NOMO-1 (cell line): ENCODE data around the gene HDAC4.

ENCODE experiments used
- DNase-seq, 2 experiments: peaks; one replicate each; lab custom pipeline; 2025; ENCODE audit not compliant: unreplicated experiment in 2 of 2; lab: John Stamatoyannopoulos, UW

HDAC4 gene

DNA sequence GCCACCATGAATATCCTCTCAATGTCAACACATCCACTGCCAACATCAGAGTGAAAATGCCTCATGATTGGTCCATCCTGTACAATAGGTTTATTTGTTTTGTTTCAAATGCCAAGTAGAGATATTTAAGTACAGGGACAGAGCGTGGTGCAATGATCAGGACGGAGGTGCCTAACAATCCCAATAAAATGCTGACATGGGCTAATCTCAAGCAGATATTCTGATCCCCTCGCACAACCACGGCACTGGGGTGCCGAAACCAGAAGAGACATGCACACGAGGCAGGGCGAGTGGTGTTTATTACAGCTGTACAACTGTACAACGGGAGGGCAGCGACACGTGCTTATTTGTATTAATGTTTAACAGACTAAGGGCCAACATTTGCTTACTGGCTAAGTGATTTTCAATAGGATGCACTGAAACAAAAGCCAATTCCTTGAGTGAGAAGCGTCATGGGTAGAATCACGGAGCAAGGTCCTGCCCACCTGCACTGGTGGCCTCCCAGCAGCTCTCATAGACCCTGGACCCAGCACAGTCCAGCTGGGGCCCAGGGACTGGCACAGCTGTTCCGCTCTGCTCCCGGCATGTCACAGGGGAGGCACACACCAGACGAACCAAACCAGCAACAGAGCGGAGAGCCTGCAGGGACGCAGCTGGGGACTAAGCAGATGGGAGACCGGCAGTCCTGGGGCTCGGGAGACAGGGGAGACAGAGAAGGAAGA lies 101.4 kb downstream of the HDAC4 start:
- no peak for DNase-seq

DNA sequence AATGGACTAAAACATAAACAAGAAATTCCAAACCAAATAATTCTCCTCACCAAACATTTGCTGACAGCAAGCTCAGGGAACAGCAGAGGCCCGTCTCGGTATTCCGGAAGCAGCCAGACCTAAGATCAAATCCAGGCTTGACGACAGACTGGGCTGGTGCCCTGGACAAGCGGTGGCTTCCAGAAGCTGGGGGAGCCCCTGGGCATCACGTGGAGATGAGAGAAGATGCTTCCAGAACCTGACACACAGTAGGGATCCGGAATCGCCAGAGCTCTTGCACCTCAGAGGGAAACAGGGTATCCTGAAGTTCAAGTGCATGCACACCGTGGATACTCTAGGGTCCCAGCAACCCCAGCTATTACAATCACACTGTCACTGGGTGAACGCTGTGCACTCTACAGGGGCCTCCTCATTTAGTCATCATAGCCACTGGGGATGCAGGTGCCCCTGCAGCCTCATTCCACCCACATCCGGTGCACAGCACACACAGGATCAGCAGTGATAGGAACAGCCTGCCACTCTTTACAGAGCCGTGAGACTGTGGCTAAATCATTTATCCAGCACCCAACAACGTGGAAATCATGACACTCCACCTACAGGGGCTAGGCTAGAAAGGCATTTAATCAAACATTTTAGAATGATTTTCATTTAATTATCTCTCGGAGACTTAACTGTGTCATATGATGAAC lies 102.6 kb downstream of the HDAC4 start:
- no peak for DNase-seq

DNA sequence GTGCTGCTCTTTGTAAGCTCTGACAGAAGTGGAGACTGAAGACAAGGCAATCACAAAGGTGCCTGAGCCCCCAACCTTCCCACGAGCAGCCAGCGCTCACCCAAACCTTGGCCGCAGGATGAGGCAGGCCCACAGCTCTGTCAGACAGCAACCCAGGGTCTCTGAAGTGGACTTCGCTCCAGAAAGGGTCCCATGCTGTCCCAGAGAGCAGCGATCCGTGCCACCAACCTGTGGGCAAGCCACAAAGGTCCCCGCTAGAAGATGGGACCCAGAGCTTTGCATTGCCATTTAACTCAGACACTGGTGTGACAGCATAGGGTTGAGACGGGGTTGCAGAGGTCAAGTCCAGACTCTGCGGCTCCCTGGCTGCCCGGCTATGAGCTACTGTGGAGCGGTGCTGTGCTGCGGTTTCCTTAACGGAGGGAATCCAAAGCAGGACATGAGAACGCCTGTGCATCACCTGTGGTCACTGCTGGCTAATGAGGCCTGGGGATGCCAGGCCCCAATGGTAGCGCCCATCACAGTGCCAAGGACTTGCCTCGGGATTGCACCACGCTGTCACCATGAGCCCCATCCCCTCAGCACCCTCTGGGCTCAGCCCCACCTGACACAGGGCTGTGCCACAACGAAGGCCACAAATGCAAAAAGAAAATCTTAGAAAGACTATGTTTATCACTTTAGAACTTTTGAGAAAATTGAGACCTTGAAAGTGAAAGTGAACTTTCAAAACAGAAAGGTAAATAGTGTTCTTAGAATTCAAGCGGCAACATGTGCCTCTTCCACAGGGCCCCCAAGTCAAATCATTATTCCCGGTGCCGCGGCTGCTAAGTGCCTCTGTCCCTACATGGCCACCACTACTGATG lies 103.4 kb downstream of the HDAC4 start:
- no peak for DNase-seq

DNA sequence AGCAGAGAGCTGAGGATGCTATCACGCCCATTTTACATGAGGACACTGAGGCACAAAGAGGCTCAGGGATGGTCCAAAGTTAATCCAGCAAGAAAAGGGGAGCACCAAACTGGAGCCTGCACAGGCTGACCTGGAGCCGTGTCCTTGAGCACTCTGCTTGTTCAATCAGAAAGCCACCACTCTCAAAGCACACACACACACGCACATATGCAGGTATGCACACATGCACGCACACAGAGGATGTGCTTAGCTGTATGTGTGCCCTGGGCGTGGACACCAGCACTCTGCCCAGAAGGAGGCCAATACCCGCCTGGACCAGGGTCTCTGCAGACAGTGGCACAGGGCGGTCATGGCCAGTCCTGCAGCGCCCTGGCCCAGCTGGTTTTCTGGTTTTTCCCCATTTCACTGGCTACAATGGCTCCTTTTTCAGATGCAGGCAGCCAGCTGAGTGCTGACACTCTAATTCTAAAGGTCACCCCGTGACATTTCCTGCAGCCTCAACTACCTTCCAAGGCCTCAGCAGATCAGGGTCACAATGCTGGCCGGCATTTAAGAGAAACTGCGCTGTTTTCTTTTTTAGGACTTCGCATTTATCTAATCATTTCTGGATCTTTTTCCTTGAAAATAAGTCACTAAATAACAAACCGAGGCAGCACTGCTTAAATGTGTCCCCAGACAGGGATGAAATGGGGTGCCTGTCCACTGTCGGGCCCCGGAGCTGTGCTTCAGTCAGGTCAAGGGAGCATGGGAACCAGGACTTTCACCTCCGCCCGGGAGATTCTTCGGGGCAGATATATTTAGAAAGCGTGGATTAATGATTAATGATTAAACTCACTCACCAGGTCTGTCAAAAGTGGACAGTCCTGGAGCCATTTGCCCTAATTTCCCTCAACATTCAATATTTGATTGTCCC lies 104.5 kb downstream of the HDAC4 start:
- no peak for DNase-seq

DNA sequence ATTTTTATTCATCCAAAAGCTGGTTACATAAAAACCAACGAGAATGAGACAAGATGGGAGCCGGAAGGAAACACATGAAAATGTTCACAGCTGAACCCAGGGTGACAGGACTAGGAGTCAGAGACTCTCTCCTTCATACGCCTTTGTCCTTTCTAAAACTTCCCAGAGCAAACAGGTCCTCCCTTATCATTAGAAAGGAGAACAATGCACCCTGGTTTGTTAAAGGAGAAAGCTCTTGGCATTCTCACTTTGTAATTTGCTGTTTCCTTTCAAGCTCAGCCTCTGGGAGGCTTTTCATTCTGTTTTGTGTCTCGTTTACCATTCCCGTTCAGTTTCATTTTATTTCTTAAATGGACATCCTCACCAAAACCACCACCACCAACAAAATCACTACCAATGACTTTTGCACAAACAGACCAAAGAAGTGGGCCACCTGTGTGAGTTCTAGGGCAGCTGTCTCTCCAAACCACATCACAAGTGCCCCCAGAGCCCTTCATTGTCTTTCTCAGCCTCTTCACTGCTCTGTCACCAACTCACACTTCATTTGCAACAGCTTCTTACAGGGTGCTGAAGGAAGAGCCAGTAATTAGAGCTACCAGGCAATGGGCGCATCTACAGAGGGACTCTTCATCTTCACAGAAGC lies 105.3 kb downstream of the HDAC4 start:
- DNase-seq = no peak

DNA sequence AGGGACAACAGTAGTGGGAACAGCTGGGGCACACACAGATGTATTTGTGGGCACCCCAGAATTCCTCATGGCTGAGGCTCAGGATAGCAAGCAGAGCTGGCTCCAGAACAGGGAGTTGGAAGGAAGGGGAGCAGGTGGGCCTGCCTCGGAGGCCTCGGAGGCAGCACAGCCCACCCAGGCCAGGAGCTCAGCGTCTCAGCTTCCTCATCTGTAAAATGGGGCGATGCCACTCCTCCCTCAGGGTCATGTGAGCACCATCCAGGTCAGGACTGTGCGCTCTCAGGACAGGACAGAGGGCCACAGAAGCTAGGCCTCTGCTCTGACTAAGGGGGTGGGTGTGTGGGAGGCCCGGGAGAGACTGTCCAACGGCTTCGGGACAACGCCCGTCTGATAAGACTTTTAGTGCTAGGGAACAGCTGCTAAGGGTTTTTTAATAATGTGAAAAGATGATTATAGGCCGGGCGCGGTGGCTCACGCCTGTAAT lies 106.2 kb downstream of the HDAC4 start:
- no peak for DNase-seq

DNA sequence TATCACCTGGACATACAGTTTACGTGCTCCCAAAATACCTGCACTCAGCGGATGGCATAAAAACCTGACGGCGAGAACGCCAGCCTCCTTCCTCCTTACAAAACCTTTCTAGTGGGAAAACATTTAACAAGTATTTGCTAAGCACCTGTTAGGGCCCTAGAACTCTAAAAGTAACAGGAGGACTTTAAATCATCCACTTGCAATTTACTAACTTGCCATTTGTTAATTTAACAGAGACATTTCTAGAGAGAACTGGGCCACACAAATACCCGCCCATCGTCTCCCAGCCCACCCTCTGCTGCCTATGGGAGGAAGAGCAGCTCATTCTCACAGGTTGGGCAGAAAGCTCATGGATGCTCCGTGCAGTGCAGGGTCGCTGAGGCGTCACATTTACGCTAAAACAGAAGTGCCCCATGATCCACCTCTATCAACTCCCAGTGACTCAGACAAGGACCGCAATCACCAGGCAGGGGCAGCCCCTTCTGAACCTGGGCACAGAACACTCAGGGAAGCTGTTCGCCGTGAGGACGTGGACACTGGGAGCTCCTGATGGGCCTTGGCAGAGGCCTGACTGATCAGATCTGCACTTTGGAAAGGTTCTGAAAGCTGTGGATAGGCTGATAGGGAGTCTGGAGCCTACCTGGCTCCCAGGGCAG lies 106.9 kb downstream of the HDAC4 start:
- DNase-seq = no peak

DNA sequence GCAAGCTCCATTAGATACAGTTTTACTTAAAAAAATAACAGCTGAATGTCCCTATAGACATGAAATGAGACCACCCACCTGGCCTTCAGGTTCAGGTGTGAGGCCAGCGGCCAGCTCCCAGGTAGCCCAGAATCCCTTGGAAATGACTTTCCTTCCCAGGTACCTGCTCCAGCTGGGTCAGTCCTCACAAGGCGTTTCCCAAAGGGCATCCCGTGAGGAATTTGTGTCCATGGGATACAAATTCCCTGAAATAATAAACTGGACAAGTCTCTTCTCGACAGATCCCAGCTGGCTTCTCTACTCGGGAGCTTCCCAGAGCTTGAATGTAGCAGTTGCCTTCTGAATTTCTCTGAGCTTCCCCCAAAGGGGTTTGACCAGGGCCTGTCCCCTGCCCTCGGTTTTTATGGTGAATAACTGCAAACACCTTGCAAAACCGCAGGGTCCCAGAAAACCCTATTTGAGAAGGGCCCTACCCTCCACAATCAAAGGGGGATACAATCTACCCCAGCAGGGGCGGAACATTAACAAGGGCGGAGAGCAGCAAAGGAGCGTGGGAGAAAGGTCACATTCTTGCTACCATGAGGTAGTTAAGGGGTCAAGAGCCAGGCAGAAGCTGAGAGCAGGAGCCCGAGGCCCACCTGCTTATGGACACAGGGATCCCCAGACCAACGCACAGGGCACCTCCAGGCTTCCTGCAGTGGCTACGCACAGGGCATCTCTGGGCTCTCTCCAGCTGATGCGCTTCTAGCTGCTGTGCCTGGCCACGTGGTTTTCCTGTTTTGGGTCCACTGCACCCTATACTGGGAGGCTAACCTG lies 107.7 kb downstream of the HDAC4 start:
- no peak for DNase-seq

DNA sequence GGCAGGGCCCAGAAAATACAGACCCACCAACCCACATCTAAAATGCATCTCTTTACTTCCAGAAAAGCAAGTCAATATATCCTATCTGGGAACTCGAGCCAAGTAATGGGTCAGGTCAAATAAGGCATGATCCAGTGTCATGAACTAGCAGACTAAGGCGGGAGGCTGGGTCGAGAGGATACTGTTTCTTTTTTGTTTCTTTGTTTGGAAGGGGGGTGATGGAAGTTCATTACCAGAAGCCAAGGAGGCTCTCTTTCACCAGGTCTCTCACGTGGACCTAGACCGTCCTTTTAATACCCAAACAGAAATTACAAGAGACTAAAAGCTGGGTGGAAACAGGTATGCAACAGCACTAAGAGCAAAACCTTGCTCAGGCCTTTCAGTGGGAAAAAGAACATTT lies 108.3 kb downstream of the HDAC4 start:
- no peak for DNase-seq

DNA sequence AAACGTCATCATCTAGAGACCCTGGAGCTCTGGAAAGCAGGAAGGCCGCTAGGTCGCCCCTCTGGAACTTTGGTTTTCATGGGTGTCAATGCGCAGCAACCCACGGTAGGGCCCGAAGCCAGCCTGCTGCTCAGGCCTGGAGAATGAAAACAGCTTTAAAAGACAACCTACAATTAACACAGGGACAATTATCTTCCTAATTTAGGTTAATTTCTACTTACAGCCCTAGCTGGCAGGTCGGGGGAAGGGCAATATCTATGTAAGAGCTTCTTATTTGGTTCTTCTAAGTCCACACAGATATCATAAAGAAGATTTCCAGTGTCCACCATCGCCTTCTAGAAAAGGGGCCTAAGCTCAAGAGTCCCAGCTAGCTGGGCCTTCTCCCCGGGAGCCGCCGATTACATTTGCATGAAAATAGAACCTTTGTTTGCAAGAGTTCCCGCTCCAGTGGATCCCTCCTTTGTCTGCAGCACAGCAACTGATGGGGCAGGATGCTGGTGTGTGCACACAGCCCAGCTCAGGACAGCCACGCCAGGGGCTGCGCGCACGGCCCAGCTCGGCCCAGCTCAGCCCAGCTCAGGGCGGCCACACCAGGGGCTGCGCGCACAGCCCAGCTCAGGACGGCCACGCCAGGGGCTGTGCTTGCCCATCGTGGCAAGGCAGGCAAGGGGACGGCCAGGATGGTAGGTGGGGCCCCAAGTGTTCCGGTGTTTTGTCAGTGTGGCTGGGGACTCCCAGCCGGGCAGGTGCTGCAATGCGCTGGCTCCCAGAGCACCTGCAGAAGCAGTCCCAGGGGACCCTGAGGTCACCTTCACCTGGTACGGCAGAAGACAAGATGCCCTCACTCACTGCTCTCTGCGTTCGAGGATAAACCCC lies 109.1 kb downstream of the HDAC4 start:
- DNase-seq = no peak

DNA sequence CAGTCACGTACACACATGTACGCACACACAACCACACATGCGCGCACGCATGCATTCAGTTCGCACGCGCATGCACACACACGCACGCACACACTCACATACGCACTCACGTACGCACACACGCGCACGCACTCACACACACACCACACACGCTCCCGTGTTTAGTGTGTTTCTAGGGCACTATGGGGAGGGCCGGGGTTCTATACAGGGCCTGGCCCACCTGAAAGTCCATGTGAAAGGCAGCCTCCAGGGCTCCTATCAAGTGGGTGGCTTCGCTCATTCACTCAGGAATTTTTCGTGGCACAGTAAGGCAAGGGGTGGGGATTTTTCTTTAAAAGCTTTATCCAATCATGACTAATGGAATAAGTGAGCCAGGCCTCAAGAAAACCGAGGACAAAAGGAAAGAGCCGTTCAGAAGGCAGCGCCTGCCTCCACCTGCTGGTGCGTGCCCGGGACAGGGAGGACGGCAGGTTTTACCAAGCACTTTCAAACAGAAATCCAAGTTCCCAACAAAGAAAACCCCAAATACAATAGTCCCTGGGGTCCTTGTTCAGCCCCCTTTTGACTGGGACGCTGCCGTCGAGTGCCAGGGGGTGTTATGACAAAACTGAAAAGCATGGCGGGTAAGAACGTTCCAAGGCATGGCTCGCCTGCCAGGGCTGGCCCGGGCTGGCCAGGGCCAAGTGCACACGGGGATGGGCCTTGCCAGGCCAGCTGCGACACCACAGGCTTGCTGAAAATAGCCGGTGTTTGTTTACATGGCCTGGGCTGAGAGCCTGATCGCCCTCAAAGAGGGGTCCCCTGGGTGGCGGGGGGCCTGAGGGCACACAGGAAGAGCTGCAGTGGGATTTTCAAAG lies 110.0 kb downstream of the HDAC4 start:
- no peak for DNase-seq

DNA sequence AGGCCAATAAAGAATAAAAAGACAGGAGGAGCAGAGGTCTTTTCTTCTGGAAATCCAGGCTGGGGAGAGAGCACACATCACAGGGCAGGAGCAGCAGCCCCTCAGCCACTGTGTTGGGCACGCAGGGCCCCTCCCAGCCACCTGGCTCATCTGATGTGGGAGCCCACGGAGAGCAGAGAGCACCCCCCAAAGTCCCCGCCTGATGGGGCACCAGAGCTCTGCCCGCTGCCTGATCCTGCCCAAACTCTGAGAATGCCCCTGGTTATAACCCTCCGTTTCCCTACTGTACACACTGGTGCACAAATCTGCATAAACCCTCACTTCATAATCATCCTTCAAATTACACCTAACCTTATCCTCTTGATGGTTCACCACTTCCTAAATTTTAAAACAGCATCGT lies 111.3 kb downstream of the HDAC4 start:
- no peak for DNase-seq

DNA sequence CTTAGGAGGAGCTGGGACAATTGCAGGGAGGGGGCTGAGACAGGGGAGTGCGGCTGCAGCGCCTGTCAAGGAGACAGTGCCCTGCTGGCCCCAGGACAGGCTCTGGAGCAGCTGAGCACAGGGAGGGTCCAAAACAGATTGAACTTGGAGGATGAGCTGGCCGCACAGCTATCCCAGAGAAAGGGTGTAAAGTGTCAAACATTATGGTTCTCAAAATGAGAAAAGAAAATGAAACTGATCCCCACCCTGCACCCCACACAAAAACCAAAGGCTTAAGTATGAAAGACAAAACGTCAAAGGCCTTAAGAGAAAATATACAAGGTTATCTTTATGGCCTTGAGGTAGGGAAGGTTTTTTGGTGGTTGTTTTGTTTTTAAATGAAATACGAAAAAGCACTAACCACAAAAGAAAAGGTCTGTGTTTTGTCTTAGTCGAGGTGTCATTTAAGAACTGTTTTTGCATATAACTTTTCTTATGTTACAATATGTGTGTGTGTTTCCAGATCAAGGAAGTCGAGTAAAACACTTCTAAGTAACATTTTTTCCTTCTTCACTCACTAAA lies 111.8 kb downstream of the HDAC4 start:
- no peak for DNase-seq

DNA sequence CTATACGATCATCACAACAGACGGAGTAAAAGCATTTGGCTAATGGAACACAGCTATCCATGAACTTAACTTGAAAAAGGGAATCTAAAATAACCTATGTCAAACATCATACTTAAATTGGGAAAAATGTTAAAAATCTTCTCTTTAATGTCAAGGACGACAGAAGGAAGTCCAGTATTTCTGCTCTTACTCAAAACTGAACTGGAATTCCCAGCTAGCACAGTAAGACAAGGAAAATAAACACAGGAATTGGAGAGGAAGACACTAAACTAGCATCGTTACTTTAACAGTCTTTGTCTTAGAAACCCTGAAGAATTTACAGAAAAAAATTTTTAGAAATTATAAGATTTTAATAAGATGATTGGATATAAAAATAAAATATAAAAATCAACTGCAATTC lies 112.6 kb downstream of the HDAC4 start:
- DNase-seq = no peak

DNA sequence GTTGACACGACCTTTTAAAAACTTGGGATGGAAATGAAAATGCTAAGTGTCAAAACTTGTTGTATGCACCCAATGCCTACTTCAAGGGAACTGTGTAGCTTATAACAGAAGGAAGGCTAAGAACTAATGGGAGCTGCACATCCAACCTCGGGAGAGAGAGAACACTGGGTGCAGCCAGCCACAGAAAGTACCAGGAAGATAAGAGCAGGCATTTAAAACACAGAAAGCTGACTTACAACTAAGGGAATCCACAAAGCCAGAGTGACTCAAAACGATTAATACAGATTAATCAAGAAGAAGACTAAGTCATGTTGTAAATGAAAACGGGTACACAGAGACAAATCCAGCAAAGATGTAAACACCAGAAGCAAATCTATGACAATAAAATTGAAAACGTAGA lies 113.4 kb downstream of the HDAC4 start:
- no peak for DNase-seq

DNA sequence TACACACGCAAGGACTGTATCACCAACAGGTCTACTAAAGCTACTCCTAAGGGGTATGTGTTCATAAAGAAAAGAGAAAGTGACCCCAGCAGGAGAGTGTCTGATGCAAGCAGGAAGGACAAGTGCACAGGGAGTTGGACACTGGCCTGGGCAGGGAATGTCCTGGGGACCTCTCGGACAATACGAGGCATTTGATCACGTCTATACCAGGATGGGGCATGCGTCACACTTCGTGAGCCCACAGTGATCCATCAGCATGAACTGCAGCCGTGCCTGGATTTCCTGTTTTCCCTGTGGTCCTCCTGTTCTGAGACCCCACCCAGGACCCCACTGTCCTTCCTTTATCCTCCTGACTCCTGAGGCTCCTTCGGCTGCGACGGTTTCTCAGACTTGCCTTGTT lies 113.9 kb downstream of the HDAC4 start:
- DNase-seq = no peak

DNA sequence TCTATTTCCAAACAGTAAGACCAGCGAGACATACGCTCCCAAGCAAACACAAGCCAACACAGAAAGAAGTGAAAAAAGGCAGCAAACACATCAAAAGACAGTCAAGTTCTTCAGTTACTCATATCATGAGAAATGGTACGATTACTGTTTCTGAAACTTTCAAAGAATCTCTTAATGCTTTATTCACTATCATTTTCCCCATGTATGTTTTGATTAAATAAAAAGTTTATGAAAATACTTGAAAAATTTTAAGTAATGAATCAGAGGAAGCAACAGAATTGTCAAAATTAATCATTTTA lies 114.9 kb downstream of the HDAC4 start:
- DNase-seq = no peak
